Astrocyte (in vitro differentiated cells and primary cell): ENCODE results near the gene SDC4. TPM values are rescaled to one million over a fixed set of nuclear protein-coding genes. Genes with fewer than 3 reads are reported as not detected.

Experiments used
- DNase-seq: peaks from one replicate; pipeline ENCODE4 v3.0.0-alpha.2; 2010; ENCODE audit warnings: low read depth
- FAIRE-seq: peaks from 2 replicates; lab custom pipeline; 2011; peaks lifted over from hg19 to GRCh38; lab: Jason Lieb, UNC
- H2AFZ ChIP-seq: 2 replicates; pipeline ENCODE4 v1.6.0; 2012; ENCODE audit warnings: low read depth, low read length, inconsistent platforms
- H3K27ac ChIP-seq: 2 replicates; pipeline ENCODE4 v1.5.1; 2011; ENCODE audit warnings: low read depth, low read length, inconsistent platforms
- H3K27me3 ChIP-seq: 2 replicates; pipeline ENCODE4 v1.6.0; 2011; ENCODE audit warnings: low read length, inconsistent platforms; ENCODE audit not compliant: insufficient read depth
- H3K36me3 ChIP-seq: 2 replicates; pipeline ENCODE4 v1.5.1; 2011; ENCODE audit warnings: low read length, inconsistent platforms; ENCODE audit not compliant: insufficient read depth
- H3K4me1 ChIP-seq: 2 replicates; pipeline ENCODE4 v1.5.1; 2011; ENCODE audit warnings: low read length, inconsistent platforms; ENCODE audit not compliant: insufficient read depth
- H3K4me2 ChIP-seq: 2 replicates; pipeline ENCODE4 v1.6.0; 2012; ENCODE audit warnings: low read length, inconsistent platforms
- H3K4me3 ChIP-seq: 2 replicates; pipeline ENCODE4 v1.5.1; 2011; ENCODE audit warnings: low read depth, mild to moderate bottlenecking, low read length, inconsistent platforms; ENCODE audit not compliant: insufficient read depth
- H3K79me2 ChIP-seq: 2 replicates; pipeline ENCODE4 v1.6.0; 2012; ENCODE audit warnings: mild to moderate bottlenecking, low read length, inconsistent platforms; ENCODE audit not compliant: insufficient read depth
- H3K9ac ChIP-seq: 2 replicates; pipeline ENCODE4 v1.6.0; 2012; ENCODE audit warnings: mild to moderate bottlenecking, low read length, inconsistent platforms
- H3K9me3 ChIP-seq: 2 replicates; pipeline ENCODE4 v1.5.1; 2012; ENCODE audit warnings: low read depth, mild to moderate bottlenecking, low read length, inconsistent platforms; ENCODE audit not compliant: insufficient read depth
- H4K20me1 ChIP-seq: 2 replicates; pipeline ENCODE4 v1.6.0; 2012; ENCODE audit warnings: low read length, inconsistent platforms; ENCODE audit not compliant: insufficient read depth
- H3K27ac Mint-ChIP-seq: one replicate; pipeline ENCODE4 v1.8.0; 2021; ENCODE audit warnings: mild to moderate bottlenecking, mixed read lengths; ENCODE audit not compliant: unreplicated experiment
- H3K27me3 Mint-ChIP-seq: one replicate; pipeline ENCODE4 v1.8.0; 2021; ENCODE audit warnings: low read depth, mixed read lengths; ENCODE audit not compliant: unreplicated experiment
- H3K36me3 Mint-ChIP-seq: one replicate; pipeline ENCODE4 v1.8.0; 2021; ENCODE audit warnings: low read depth, mixed read lengths; ENCODE audit not compliant: unreplicated experiment
- H3K4me1 Mint-ChIP-seq: one replicate; pipeline ENCODE4 v1.8.0; 2021; ENCODE audit warnings: low read depth, mixed read lengths; ENCODE audit not compliant: unreplicated experiment
- H3K4me3 Mint-ChIP-seq: one replicate; pipeline ENCODE4 v1.8.0; 2021; ENCODE audit warnings: mild to moderate bottlenecking, moderate library complexity, mixed read lengths; ENCODE audit not compliant: unreplicated experiment
- H3K9me3 Mint-ChIP-seq: one replicate; pipeline ENCODE4 v1.8.0; 2021; ENCODE audit warnings: mild to moderate bottlenecking, mixed read lengths; ENCODE audit not compliant: unreplicated experiment
- CTCF ChIP-seq: IDR thresholded peaks from 2 replicates; pipeline ENCODE4 v1.5.1; 2011; ENCODE audit warnings: low read depth, mild to moderate bottlenecking, inconsistent platforms, low read length, moderate library complexity; ENCODE audit not compliant: insufficient read depth
- EZH2 ChIP-seq: IDR thresholded peaks from 2 replicates; pipeline ENCODE4 v1.6.1; 2012; ENCODE audit warnings: mild to moderate bottlenecking, low read length, inconsistent platforms; ENCODE audit not compliant: insufficient read depth
- total RNA-seq: library from RNA; stranded (reverse); gene quantifications from 2 replicates; pipeline ENCODE4 v1.2.1, GENCODE V29; 2021

The SDC4 gene
- total RNA-seq, 1 donor from 2014 or later, result 135 TPM

- Mint-ChIP-seq H3K9me3 (no peaks in the 10 kb centered on the region), H3K36me3 (no peaks in the 10 kb centered on the region), H3K27me3 (no peaks in the 10 kb centered on the region), H3K27ac (no peak overlapping the region), H3K4me3 (no peak overlapping the region), H3K4me1 (peaks cover 35% of the 10 kb centered on the region)
- Histone ChIP-seq H3K9me3 (no peaks in the 10 kb centered on the region), H4K20me1 (peaks cover 27% of the 10 kb centered on the region), H3K36me3 (no peaks in the 10 kb centered on the region), H3K79me2 (peaks cover 29% of the 10 kb centered on the region), H3K9ac (no peak overlapping the region), H3K4me3 (no peak overlapping the region), H3K27ac (no peak overlapping the region), H2AFZ (no peak overlapping the region), H3K4me1 (peaks cover 36% of the 10 kb centered on the region), H3K27me3 (no peaks in the 10 kb centered on the region), H3K4me2 (no peak overlapping the region)
- TF ChIP-seq EZH2, result no peak
- TF ChIP-seq CTCF, result no peak
- no peak for FAIRE-seq
- DNase-seq, result no peak
These were observed 2.0 kb upstream of the SDC4 start for GRCh38 chr20:45350217-45350616.

GRCh38 chr20:45347297-45347935 is 808 bp downstream of the SDC4 start:
- peak overlapping the region; percentile 90 for H3K27ac ChIP-seq
- H4K20me1 ChIP-seq, result peaks cover 36% of the 10 kb centered on the region
- DNase-seq (no peak), FAIRE-seq (no peak)
- peak overlapping the region; percentile 99 for H3K9ac ChIP-seq
- H3K4me3 Mint-ChIP-seq, result peak overlapping the region; percentile 97
- H3K4me1 Mint-ChIP-seq, result peaks cover 44% of the 10 kb centered on the region
- H3K4me1 ChIP-seq, result peaks cover 49% of the 10 kb centered on the region
- H3K4me3 ChIP-seq, result peak overlapping the region; percentile 92
- H3K27me3 ChIP-seq, result no peaks in the 10 kb centered on the region
- H3K36me3 ChIP-seq, result no peaks in the 10 kb centered on the region
- no peaks in the 10 kb centered on the region for H3K27me3 Mint-ChIP-seq
- H3K36me3 Mint-ChIP-seq, result no peaks in the 10 kb centered on the region
- TF ChIP-seq CTCF (no peak), EZH2 (no peak)
- no peaks in the 10 kb centered on the region for H3K9me3 Mint-ChIP-seq
- no peaks in the 10 kb centered on the region for H3K9me3 ChIP-seq
- H3K4me2 ChIP-seq, result peak overlapping the region; percentile 95
- no peak overlapping the region for H2AFZ ChIP-seq
- peaks cover 57% of the 10 kb centered on the region for H3K79me2 ChIP-seq
- peak overlapping the region; percentile 62 for H3K27ac Mint-ChIP-seq

GRCh38 chr20:45346851-45347250 is 1.4 kb downstream of the SDC4 start:
- H3K4me1 Mint-ChIP-seq, result peaks cover 50% of the 10 kb centered on the region
- Histone ChIP-seq H4K20me1 (peaks cover 36% of the 10 kb centered on the region), H3K4me1 (peaks cover 55% of the 10 kb centered on the region), H3K27me3 (no peaks in the 10 kb centered on the region), H3K36me3 (no peaks in the 10 kb centered on the region), H3K27ac (peak overlapping the region; percentile 90), H2AFZ (no peak overlapping the region), H3K4me2 (peak overlapping the region; percentile 95), H3K9ac (peak overlapping the region; percentile 99), H3K9me3 (no peaks in the 10 kb centered on the region), H3K4me3 (peak overlapping the region; percentile 92), H3K79me2 (peaks cover 63% of the 10 kb centered on the region)
- no peak for TF ChIP-seq EZH2
- no peak for TF ChIP-seq CTCF
- no peaks in the 10 kb centered on the region for H3K9me3 Mint-ChIP-seq
- no peaks in the 10 kb centered on the region for H3K36me3 Mint-ChIP-seq
- no peak for DNase-seq
- no peak for FAIRE-seq
- H3K27ac Mint-ChIP-seq, result peak overlapping the region; percentile 62
- peak overlapping the region; percentile 97 for H3K4me3 Mint-ChIP-seq
- H3K27me3 Mint-ChIP-seq, result no peaks in the 10 kb centered on the region
